Measurements from ENCODE around the gene GPR162.

The GPR162 gene

GRCh38 chr12:6787309-6787708 lies 34.3 kb upstream of the GPR162 start:
- DNase-seq = no peak

GRCh38 chr12:6788972-6789924 lies 32.4 kb upstream of the GPR162 start, which contains the start of gene CD4:
TSS of gene CD4 (plus strand) at chr12:6789528. CDS start at chr12:6800139, 10,611 bp downstream.
- DNase-seq = peak; percentile 77

- DNase-seq = peak; percentile 40
Measured at GRCh38 chr12:6790496-6791150, 31.0 kb upstream of the GPR162 start.

GRCh38 chr12:6791931-6792520 lies 29.6 kb upstream of the GPR162 start:
- DNase-seq = no peak

GRCh38 chr12:6792522-6793201 lies 29.0 kb upstream of the GPR162 start:
- DNase-seq = peak; percentile 74

- DNase-seq = no peak
Measured at GRCh38 chr12:6795088-6795487, 26.5 kb upstream of the GPR162 start.

- no peak for DNase-seq
Measured at GRCh38 chr12:6796576-6796975, 25.0 kb upstream of the GPR162 start.

GRCh38 chr12:6799147-6799546 lies 22.5 kb upstream of the GPR162 start:
- no peak for DNase-seq

- no peak for DNase-seq
Measured at GRCh38 chr12:6807170-6807569, 14.5 kb upstream of the GPR162 start.

- no peak for DNase-seq
Measured at GRCh38 chr12:6809056-6809455, 12.6 kb upstream of the GPR162 start.

- DNase-seq = no peak
Measured at GRCh38 chr12:6810758-6811157, 10.9 kb upstream of the GPR162 start.

- DNase-seq = no peak
Measured at GRCh38 chr12:6813363-6813762, 8.3 kb upstream of the GPR162 start.

- no peak for DNase-seq
Measured at GRCh38 chr12:6816598-6816997, 5.0 kb upstream of the GPR162 start.

GRCh38 chr12:6817098-6817497 lies 4.5 kb upstream of the GPR162 start:
- DNase-seq = no peak

GRCh38 chr12:6817662-6818157 lies 3.9 kb upstream of the GPR162 start:
- no peak for DNase-seq

- DNase-seq = no peak
Measured at GRCh38 chr12:6818222-6818621, 3.4 kb upstream of the GPR162 start.

GRCh38 chr12:6818645-6819044 lies 3.0 kb upstream of the GPR162 start:
- no peak for DNase-seq

GRCh38 chr12:6819106-6820030 lies 2.3 kb upstream of the GPR162 start:
- no peak for DNase-seq

GRCh38 chr12:6820166-6820565 lies 1.5 kb upstream of the GPR162 start:
- no peak for DNase-seq

GRCh38 chr12:6822426-6823135 lies 960 bp downstream of the GPR162 start:
- DNase-seq = no peak

Measured in hematopoietic multipotent progenitor cell treated with erythropoietin and hydrocortisone succinate and interleukin-3 and kit ligand, for 4 days (in vitro differentiated cells).